WTC11 (cell line): Measurements from ENCODE around the gene ACP4. TPM values are rescaled to one million over a fixed set of nuclear protein-coding genes. Genes with fewer than 3 reads are reported as not detected.

Experiments
- ATAC-seq: fragments of 200-7000 bp; cut with Tn5 transposase; 2 replicates; pipeline ENCODE4 v1.10.0; 2021; ENCODE audit warnings: mild to moderate bottlenecking, moderate library complexity
- Bru-seq: library from RNA; stranded (reverse); fragments of 400-500 nt; gene quantifications from one replicate; lab custom pipeline; 2021; lab: Mats Ljungman, UMichigan
- CTCF ChIA-PET: fragments of 300-600 bp; sonication (Branson Sonifier 250); formaldehyde crosslinking; loops from one replicate; lab custom pipeline; 2021; ENCODE audit warnings: antibody characterized with exemption; lab: Charles Lee
- POLR2A ChIA-PET: fragments of 350-600 bp; sonication (Branson Sonifier 250); formaldehyde crosslinking; loops from one replicate; lab custom pipeline; 2021; ENCODE audit warnings: antibody characterized with exemption; lab: Charles Lee
- DNase-seq: peaks from one replicate; pipeline ENCODE4 v3.0.0; 2021; ENCODE audit warnings: low spot score
- H3K27ac Mint-ChIP-seq: 2 replicates; pipeline ENCODE4 v1.8.0; 2021; ENCODE audit warnings: mixed read lengths
- H3K27me3 Mint-ChIP-seq: 2 replicates; pipeline ENCODE4 v1.8.0; 2021; ENCODE audit warnings: low read depth, mild to moderate bottlenecking, moderate library complexity, mixed read lengths
- H3K36me3 Mint-ChIP-seq: 2 replicates; pipeline ENCODE4 v1.8.0; 2021; ENCODE audit warnings: mixed read lengths
- H3K4me1 Mint-ChIP-seq: 2 replicates; pipeline ENCODE4 v1.8.0; 2022; ENCODE audit warnings: mixed read lengths
- H3K4me3 Mint-ChIP-seq: 2 replicates; pipeline ENCODE4 v1.8.0; 2021; ENCODE audit warnings: mild to moderate bottlenecking, moderate library complexity, mixed read lengths
- H3K9me3 Mint-ChIP-seq: 2 replicates; pipeline ENCODE4 v1.8.0; 2021; ENCODE audit warnings: mixed read lengths
- CDX4 ChIP-seq: fragments of 250-450 bp; sonication (Bioruptor Pico); IDR thresholded peaks from 2 replicates; pipeline ENCODE4 v1.9.0; 2021; ENCODE audit warnings: moderate library complexity, mild to moderate bottlenecking, inconsistent platforms, borderline replicate concordance
- CTCF ChIP-seq: fragments of 200-600 bp; IDR thresholded peaks from 2 replicates; pipeline ENCODE4 v1.8.0; 2022; ENCODE audit warnings: antibody characterized with exemption
- E2F5 ChIP-seq: sonication (generic); formaldehyde crosslinking; IDR thresholded peaks from 2 replicates; pipeline ENCODE4 v1.8.1; 2022; ENCODE audit warnings: mild to moderate bottlenecking, moderate library complexity, missing genetic modification reagents
- ELF4 ChIP-seq: sonication (generic); formaldehyde crosslinking; IDR thresholded peaks from 2 replicates; pipeline ENCODE4 v1.8.1; 2022; ENCODE audit warnings: low read depth, mild to moderate bottlenecking, moderate library complexity, missing genetic modification reagents
- ETV6 ChIP-seq: sonication (generic); formaldehyde crosslinking; IDR thresholded peaks from 2 replicates; pipeline ENCODE4 v1.8.1; 2022; ENCODE audit warnings: mild to moderate bottlenecking, missing genetic modification reagents
- FOXP1 ChIP-seq: sonication (generic); formaldehyde crosslinking; IDR thresholded peaks from 2 replicates; pipeline ENCODE4 v1.8.0; 2022; ENCODE audit warnings: missing genetic modification reagents, mild to moderate bottlenecking, moderate library complexity, borderline replicate concordance
- FOXP4 ChIP-seq: sonication (generic); formaldehyde crosslinking; IDR thresholded peaks from 2 replicates; pipeline ENCODE4 v1.8.0; 2022; ENCODE audit warnings: mild to moderate bottlenecking, missing genetic modification reagents
- HMGA2 ChIP-seq: fragments of 250-450 bp; sonication (Bioruptor Pico); IDR thresholded peaks from 2 replicates; pipeline ENCODE4 v1.4.0; 2021; ENCODE audit warnings: mild to moderate bottlenecking, moderate library complexity
- SOX15 ChIP-seq: fragments of 250-450 bp; sonication (Bioruptor Pico); IDR thresholded peaks from 2 replicates; pipeline ENCODE4 v1.9.0; 2021; ENCODE audit warnings: mild to moderate bottlenecking
- STAT6 ChIP-seq: sonication (generic); formaldehyde crosslinking; conservative IDR thresholded peaks from 2 replicates; pipeline ENCODE4 v1.8.1; 2023; ENCODE audit warnings: mild to moderate bottlenecking, low read depth, missing genetic modification reagents, moderate library complexity
- TCF7 ChIP-seq: sonication (generic); formaldehyde crosslinking; IDR thresholded peaks from 2 replicates; pipeline ENCODE4 v1.8.0; 2022; ENCODE audit warnings: mild to moderate bottlenecking, low read depth, missing genetic modification reagents, moderate library complexity
- TEAD1 ChIP-seq: sonication (generic); formaldehyde crosslinking; IDR thresholded peaks from 2 replicates; pipeline ENCODE4 v1.8.0; 2022; ENCODE audit warnings: mild to moderate bottlenecking, missing genetic modification reagents
- ZNF281 ChIP-seq: sonication (generic); formaldehyde crosslinking; IDR thresholded peaks from 2 replicates; pipeline ENCODE4 v1.8.0; 2023; ENCODE audit warnings: mild to moderate bottlenecking, missing genetic modification reagents
- ZNF512 ChIP-seq: sonication (generic); formaldehyde crosslinking; IDR thresholded peaks from 2 replicates; pipeline ENCODE4 v1.8.1; 2022; ENCODE audit warnings: missing genetic modification reagents, borderline replicate concordance
- ZSCAN18 ChIP-seq: fragments of 250-450 bp; sonication (Bioruptor Pico); IDR thresholded peaks from 2 replicates; pipeline ENCODE4 v2.1.2; 2022; ENCODE audit warnings: mild to moderate bottlenecking, moderate library complexity
- long read RNA-seq, 3 experiments: library from RNA in 1 of 3; library from capped mRNA in 1 of 3; library from polyadenylated mRNA in 1 of 3; unstranded in 2 of 3; stranded (forward) in 1 of 3; transcript quantifications; one replicate each; pipeline ENCODE4 v2.0.0, GENCODE V29; 2021
- total RNA-seq: library from RNA; stranded (reverse); gene quantifications from 3 replicates; pipeline ENCODE4 v1.2.3, GENCODE V29; 2021

ACP4 gene
- total RNA-seq (not detected in 3 replicates), Bru-seq, nascent RNA (not detected)
- long read RNA-seq, experiment 1 = 0 reads
- long read RNA-seq, experiment 2 = 0 reads
- long read RNA-seq, experiment 3 = 0 reads

GRCh38 chr19:50790396-50790795, at the start of gene ACP4:
ACP4 (plus strand) TSS chr19:50790415; CDS start chr19:50790415, 0 bp downstream.
- POLR2A ChIA-PET = no interaction called here
- no peak within 1 kb of the TSS for H3K4me3 Mint-ChIP-seq
- H3K9me3 Mint-ChIP-seq = no peaks in the 10 kb centered on the region
- peaks cover 35% of the 10 kb centered on the region for H3K27me3 Mint-ChIP-seq
- CTCF ChIA-PET = interaction anchor here (1.0 to 3.2 kb wide), 6 partner anchors 11 to 304 kb away, joined by 3 to 8 read pairs (median 4); no protein-coding TSS in a partner anchor
- H3K4me1 Mint-ChIP-seq = peaks cover 12% of the 10 kb centered on the region
- TF ChIP-seq TCF7 (no peak), ZSCAN18 (CRISPR knock-in tag) (no peak), FOXP4 (CRISPR knock-in tag) (no peak), ELF4 (no peak)
- TF ChIP-seq, all 79 proteins: peak for 0
- ATAC-seq = no peak
- H3K27ac Mint-ChIP-seq = no peak within 1 kb of the TSS
- no peak for DNase-seq
- no peaks in the 10 kb centered on the region for H3K36me3 Mint-ChIP-seq

- Mint-ChIP-seq H3K4me1 (peaks cover 7% of the 10 kb centered on the region), H3K9me3 (no peaks in the 10 kb centered on the region), H3K27me3 (peaks cover 27% of the 10 kb centered on the region), H3K4me3 (no peak overlapping the region), H3K36me3 (no peaks in the 10 kb centered on the region), H3K27ac (no peak overlapping the region)
- ChIA-PET POLR2A (interaction anchor here (0.6 kb wide), 1 partner anchor 16 kb away, joined by 3 read pairs; no protein-coding TSS in a partner anchor), CTCF (interaction anchor here (0.7 kb wide), 1 partner anchor 21 kb away, joined by 3 read pairs; no protein-coding TSS in a partner anchor)
- DNase-seq = no peak
- TF ChIP-seq CDX4 (CRISPR knock-in tag) (no peak), E2F5 (CRISPR knock-in tag) (no peak), SOX15 (no peak), HMGA2 (CRISPR knock-in tag) (no peak), ETV6 (CRISPR knock-in tag) (no peak), FOXP1 (CRISPR knock-in tag) (no peak), ZNF281 (CRISPR knock-in tag) (no peak), STAT6 (no peak), TEAD1 (CRISPR knock-in tag) (no peak), CTCF (no peak), ZNF512 (no peak)
- no peak for ATAC-seq
Observed at GRCh38 chr19:50741179-50741933, 48.9 kb upstream of the ACP4 start.
